COR-L47 (cell line): ENCODE data around the gene CD3D.

Source experiments
- DNase-seq: peaks from one replicate; lab custom pipeline; 2025; lab: John Stamatoyannopoulos, UW

CD3D gene

DNA sequence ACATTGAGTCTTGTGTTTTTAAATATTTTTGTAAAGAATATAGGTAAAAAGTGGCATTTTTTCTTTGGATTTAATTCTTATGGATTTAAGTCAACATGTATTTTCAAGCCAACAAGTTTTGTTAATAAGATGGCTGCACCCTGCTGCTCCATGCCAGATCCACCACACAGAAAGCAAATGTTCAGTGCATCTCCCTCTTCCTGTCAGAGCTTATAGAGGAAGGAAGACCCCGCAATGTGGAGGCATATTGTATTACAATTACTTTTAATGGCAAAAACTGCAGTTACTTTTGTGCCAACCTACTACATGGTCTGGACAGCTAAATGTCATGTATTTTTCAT lies 38.3 kb downstream of the CD3D start:
- no peak for DNase-seq

DNA sequence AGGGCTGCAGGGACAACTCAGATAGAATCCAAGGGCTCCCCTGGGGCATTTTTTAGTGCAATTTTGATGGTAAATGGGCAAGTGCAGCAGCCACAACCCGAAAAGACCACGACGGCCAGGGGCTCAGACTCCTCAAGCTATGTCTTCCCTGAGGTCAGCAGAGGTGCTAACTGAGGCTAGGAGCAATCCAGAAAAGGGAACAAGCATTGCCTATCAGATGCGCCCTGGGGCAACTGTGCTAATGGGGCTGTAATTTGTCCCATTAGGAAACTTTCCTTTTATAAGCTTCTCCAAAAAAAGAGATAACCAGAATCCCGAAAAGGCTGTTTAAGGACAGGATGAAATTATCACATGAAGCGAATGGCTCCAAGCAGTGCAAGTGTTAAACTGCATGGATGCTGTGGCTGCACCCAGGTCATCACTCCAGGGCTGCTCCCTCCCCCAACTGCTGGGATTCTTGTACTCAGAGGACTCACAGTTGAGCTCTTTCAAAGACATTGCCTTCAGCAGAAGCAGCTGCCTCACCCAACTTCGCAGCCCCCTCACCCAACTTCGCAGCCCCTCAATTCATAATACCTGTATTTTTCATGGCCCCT lies 40.8 kb downstream of the CD3D start:
- no peak for DNase-seq

DNA sequence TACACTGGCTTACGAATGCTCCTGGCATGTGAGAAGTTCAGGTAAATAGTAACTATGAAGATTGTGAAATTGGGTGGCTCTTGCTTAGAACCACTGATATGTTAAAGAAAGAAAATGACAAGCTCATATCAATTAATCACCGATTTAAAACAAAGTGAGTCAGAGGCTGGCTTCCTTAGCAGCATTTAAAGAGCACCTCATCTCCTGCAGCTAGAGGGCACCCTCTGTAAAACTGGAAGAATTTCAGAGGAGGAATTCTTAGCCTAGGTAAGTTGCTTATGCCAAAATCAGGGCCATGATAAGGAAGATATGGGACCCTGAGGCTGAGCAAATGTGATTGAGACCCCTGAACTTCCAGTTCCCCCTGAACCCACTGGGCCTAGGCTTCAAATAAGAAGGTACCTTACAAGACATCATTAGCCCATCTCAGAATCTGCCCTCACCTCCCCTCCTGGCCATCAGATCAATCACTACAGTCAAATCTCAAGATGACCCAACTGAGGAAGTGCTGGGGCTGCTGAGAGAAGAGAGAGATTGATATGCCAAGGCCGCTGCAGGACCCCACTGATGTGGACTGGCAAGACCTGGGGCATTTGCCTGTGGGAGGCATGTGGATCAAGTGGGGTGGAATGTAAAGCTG lies 46.6 kb downstream of the CD3D start:
- no peak for DNase-seq

DNA sequence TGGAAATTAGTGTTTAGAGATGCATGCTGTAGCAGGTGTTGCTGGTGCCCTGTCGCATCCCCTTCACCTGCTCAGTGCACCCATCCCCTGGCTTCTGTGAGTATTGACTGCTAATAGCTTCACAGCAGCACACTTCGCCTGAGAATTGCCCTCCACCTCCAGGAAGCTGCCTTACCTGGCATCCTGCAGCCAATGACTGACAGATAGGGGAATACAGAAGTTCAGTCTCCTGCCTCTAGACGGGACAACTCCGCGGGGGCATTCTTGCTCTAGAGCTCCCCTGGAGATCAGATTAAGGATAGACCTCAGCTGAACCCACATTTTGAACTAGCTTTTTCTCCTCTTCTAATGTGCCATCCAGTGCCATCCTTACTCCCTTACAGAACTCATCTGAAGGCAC lies 47.3 kb downstream of the CD3D start:
- DNase-seq, result no peak

DNA sequence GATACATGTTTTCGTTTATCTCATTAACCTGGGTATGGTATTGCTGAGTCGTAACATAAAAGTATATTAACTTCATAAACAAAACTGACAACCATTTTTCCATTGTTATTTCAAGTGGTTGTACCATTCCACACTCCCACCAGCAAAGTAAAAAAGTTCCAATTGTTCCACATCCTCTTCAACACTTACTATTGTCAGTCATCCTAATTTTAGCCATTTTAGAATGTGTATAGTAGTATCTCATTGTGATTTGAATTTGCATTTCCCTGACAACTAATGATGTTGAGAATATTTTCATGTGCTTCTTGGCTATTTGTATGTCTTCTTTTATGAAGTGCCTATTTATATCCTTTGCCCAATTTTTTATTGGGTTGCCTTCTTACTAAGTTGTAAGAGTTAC lies 48.5 kb downstream of the CD3D start:
- DNase-seq, result no peak

DNA sequence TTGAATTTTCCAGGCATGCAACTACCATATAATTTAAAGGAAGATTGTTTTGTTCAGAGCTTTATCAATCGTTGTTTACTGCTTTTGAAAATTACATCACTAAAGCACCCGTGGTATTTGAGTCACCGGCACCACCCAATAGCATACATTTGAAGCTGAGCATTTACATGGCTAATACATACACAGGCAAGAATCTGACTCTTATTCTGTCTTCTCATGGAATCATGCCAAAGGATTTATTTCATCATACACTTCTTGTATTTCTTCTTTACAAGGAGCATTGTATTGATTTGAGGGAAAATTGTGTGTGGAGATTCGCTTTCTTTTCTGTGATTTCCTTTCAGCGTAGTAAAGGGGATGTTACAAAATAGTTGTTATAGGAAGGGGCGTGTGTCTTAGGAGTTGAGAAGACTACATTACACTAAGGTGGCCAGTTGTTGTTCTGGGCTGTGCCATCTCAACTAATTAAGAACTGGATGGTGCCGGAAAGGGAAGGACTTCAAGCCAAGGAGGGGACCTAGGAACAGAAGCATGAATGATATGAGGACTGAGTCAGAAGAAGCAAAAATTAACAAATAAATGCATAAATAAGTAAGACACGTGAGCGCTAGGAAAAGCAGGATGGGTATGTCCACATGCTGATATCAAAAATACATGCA lies 50.9 kb downstream of the CD3D start:
- no peak for DNase-seq

DNA sequence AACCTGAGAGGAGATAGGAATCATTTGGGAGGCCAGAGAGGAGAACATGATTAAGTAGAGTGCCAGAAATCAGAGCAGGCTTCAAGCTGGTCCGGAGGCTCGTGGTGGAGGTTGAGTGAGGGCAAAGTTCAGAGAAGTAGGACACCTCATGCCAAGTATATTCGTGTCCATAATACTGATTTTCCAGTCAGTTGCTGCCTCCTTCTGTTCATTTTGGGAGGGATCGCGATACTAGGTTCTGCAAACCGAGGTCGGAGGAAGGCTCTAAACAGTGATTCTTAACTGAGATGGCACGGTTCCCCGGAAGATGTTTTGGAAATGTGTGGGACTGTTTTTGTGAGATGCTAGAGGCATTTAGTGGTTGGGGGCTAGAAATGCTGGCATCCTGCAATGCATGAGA lies 51.6 kb downstream of the CD3D start:
- no peak for DNase-seq

DNA sequence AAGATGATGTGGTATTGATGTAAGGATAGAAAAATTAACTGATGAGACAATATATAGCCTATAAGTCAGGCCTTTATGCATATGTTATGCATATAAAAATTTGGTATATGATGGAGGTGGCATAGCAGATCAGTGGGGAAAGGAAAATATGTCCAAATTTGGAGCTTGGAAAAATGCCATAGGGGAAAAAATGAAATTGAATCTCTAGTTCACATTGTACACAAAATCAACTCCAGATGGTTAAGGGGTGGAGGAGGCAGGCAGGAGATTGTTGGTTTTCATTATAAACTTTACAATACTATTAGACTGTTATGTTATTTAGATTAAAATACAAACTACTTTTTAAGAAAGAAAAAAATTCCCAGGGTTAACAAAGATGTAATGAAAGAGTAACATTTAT lies 53.1 kb downstream of the CD3D start:
- DNase-seq, result no peak
